GM12865 (cell line): ENCODE data around the gene CDC42.
"Not testable (repeated sequence)": the region's sequence is repeated elsewhere in the genome, so short reads cannot be mapped to it uniquely, and the experiment has no call there.

Experiments used
- DNase-seq: peaks from one replicate; pipeline ENCODE4 v3.0.0; 2010; ENCODE audit warnings: low read depth
- H3K4me3 ChIP-seq: 2 replicates; pipeline ENCODE4 v1.5.1; 2011; ENCODE audit warnings: mild to moderate bottlenecking, low read depth, low read length, control low read depth
- CTCF ChIP-seq: IDR thresholded peaks from 2 replicates; pipeline ENCODE4 v1.5.1; 2011; ENCODE audit warnings: low read length, control low read depth, low read depth, inconsistent platforms; ENCODE audit not compliant: insufficient read depth; ENCODE audit errors: missing control alignments

The CDC42 gene

GRCh38 chr1:22031214-22031962 lies 21.1 kb upstream of the CDC42 start:
- DNase-seq = no peak
- no peak for TF ChIP-seq CTCF
- no peak overlapping the region for H3K4me3 ChIP-seq

- H3K4me3 ChIP-seq, DNase-seq: not testable (repeated sequence)
These were observed 17.7 kb upstream of the CDC42 start for GRCh38 chr1:22034834-22035233.

GRCh38 chr1:22037520-22037919 lies 15.0 kb upstream of the CDC42 start:
- TF ChIP-seq CTCF = no peak
- DNase-seq = no peak
- H3K4me3 ChIP-seq = no peak overlapping the region

- TF ChIP-seq CTCF = no peak
- H3K4me3 ChIP-seq = no peak overlapping the region
- no peak for DNase-seq
These were observed 14.5 kb upstream of the CDC42 start for GRCh38 chr1:22038036-22038435.

DNA sequence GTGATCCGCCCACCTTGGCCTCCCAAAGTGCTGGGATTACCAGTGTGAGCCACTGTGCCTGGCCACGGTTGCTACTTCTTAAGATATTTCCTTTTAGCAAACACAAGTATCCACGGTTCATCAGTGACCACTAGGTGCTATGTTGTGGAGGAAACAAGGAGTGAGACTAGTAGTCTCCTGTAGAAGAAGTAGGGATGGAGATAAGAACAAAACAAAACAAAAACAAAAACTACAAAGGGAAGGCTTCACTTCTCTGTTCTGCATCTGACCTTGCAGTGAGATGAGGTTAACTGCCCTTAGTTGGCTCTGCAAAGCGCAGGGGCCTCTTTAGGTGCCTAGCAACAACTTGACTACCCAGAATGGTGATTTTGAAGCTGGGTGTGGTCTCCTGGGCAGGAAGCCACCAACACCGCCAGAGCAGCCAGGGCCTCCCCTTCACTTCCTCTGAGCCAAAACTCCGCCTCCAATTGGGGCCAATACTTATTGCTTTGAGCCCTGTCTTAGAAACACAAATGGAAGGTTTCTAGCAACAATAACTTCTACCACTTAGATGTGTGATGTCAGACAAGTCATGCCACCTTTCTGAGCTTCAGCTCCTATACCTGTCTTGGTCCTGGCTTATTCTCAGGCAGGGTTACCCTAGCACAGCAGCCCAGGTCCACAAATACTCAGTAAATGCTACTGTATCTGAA lies 12.8 kb upstream of the CDC42 start:
- H3K4me3 ChIP-seq = peak overlapping the region; percentile 43
- TF ChIP-seq CTCF = peak; percentile 32
- DNase-seq = peak; percentile 99

GRCh38 chr1:22040286-22040623 lies 12.3 kb upstream of the CDC42 start:
- DNase-seq = no peak
- no peak for TF ChIP-seq CTCF
- peak overlapping the region; percentile 40 for H3K4me3 ChIP-seq

GRCh38 chr1:22041505-22041904 lies 11.0 kb upstream of the CDC42 start:
- DNase-seq = no peak
- TF ChIP-seq CTCF = no peak
- H3K4me3 ChIP-seq = no peak overlapping the region
